Measurements from ENCODE around the gene CSTB.
A peak's percentile ranks its signal among the peaks of the same experiment; 100 is the strongest.

Gene CSTB

GRCh38 chr21:43790010-43790524 is 14.0 kb upstream of the CSTB start:
- DNase-seq (ENCODE audit: low read depth, low spot score), result no peak

DNA sequence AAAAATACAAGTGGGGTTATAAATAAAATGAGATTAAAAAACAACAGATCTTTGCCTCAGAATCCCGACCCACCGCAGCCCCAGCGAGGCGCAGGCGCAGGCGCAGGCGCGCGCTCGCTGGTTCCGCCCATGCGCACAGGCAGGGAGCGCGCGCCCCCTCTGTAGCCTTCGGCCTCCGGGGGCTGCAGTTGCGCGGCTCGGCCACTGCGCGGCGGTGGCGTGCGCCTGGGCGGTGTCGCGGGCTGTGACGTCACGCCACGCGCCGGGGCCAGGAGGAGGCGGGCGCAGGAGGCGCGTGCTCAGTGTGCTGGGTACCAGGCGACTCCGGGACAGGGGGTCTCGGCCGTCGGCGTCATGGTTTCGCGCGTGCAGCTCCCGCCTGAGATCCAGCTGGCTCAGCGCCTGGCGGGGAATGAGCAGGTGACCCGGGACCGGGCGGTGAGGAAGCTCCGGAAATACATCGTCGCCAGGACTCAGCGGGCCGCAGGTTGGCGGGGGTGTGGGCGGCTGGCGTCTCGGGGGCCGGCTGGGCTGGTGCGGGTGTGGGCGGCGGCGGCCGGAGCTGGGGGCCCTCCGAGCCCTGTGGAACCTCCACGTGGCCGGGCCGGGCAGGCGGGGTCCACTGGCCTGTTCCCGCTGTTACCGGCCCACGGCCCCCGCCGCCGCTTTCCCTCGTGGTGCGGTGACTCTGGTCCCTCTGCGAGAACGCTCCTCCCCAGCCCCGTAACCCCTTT is 13.3 kb upstream of the CSTB start, which contains the start of gene RRP1:
Gene RRP1, plus strand, starts transcription at position 302 of the 734 bp plus-strand sequence. Its CDS starts 53 bp downstream, at position 355.
- peak; percentile 90 for DNase-seq (ENCODE audit: low read depth, low spot score)

DNA sequence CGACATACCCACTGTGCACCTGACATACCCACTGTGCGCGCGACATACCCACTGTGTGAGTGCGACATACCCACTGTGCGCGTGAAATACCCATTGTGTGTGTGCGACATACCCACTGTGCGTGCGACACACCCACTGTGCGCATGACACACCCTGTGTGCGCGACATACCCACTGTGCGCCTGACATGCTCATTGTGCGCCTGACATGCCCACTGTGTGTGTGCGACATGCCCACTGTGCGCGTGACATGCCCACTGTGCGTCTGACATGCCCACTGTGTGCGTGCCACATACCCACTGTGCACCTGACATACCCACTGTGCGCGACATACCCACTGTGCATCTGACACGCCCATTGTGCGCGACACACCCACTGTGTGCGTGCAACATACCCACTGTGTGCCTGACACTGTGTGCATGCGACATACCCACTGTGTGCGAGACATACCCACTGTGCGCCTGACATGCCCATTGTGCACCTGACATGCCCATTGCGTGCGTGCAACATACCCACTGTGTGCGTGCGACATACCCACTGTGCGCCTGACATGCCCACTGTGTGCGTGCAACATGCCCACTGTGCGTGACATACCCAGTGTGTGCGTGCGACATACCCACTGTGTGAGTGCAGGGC is 10.8 kb upstream of the CSTB start:
- no peak for DNase-seq (ENCODE audit: low read depth, low spot score)

- no peak for DNase-seq (ENCODE audit: low read depth, low spot score)
Observed at GRCh38 chr21:43786300-43786806, 10.2 kb upstream of the CSTB start.

- no peak for DNase-seq (ENCODE audit: low read depth, low spot score)
Observed at GRCh38 chr21:43785134-43785533, 9.0 kb upstream of the CSTB start.

DNA sequence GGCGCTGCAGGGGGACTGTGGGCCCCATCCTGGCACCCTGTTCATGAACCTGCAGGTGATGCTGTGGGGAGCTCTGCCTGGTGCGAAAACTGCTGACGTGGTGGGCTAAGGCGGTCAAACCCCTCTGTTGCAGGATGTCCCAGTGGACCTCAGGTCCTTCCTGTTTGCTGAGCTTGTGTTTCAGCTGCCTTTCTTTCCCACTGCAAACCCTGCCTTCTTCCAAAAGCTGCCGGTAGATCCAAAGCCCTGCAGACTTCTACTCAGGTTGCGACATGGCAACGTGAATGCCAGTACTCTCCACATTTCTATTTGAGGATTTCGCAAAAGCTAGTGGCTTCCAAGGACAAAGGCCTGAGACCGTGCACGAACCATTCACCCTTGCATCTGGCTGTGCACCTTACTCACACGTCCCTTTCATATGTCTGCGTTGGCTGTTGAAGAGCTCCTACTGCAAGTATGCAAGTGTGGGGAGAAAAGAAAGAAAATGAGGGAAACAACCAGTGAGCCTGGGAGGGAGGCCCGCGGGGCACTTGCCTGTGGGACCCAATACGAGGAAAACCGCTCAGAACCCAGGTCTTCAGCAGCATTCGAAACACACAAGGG is 7.1 kb upstream of the CSTB start:
- DNase-seq (ENCODE audit: low read depth, low spot score), result no peak

GRCh38 chr21:43782431-43783097 is 6.5 kb upstream of the CSTB start:
- no peak for DNase-seq (ENCODE audit: low read depth, low spot score)

GRCh38 chr21:43781846-43782245 is 5.7 kb upstream of the CSTB start:
- DNase-seq (ENCODE audit: low read depth, low spot score), result no peak

DNA sequence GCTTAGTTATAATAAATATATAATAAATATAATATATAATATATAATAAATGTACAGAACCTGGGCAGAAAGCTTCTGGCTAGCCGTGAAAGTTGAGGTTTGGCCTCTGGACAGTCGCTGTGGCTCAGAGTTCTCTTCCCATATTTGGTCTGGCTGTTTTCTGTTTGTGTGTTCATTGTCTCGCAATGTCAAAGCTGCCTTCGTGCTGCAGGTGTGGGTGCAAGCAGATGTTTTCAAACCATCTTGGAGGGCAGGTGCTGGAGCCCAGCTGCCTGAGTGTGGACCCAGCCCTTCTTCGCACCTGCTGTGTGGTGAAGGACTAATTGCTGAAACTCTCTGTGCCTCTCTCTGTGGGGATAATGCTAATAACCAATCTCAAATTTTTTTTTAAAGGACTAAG is 3.6 kb upstream of the CSTB start:
- DNase-seq (ENCODE audit: low read depth, low spot score), result no peak

DNA sequence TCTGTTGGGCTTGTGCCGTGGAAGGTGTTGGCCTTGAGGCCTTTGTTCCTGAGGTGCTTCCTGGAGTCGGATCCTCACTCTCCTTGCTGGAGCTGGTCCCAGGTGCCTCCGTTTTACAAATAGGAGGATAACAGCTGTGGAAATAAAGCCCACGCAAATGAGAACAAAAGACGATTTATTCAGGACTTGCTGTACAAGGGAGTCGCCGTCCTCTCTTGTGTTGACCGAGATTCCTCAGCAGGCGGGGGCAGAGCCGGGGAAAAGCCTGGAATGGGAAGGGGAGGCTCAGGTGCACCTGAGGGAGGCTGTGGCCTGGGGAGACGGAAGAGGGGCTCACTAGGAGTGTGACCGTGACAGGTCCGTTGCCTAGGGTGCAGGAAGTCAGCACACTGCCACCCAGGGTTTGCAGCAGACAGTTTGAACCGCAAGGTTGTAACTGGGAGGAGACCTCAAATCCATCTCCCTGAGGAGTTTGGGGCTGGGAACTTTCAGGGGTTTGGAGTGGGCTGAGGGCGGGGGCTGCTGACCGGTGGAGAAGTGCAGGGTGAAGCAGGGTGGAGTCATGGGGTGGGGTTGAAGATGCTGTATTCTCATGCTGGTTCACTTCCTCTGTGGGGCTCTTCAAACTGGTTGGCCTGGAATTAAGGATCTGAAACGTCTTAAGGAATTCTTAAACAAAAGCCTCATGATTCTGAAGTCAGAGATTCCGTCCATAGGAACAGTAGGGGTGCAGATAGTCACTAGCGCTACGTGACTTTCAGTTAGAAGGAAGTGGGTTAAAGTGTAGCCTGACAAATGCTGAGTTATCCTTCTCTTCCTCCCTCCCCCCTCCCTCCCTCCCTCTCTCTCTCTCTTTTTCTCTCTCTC is 2.6 kb upstream of the CSTB start:
- DNase-seq (ENCODE audit: low read depth, low spot score), result no peak

- no peak for DNase-seq (ENCODE audit: low read depth, low spot score)
Observed at GRCh38 chr21:43777953-43778352, 1.8 kb upstream of the CSTB start.

DNA sequence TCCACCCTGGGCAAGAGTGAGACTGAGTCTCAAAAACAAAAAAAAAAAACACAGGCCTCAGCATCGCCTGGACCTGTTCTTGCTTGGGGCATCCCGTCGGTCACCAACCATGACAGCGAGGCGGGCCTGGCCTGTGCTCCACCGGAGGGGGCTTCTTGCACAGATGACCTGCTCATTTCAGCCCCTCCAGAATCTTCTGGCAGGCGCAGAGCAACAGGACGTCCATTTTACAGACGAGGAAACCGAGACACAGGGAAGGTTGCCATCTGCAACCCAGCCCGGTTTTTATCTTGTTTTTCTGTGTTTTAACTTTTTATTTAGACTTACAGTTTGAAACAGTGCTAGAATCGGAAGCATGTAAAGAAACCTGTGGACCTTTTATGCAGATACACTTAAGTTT is 918 bp downstream of the CSTB start:
- no peak for DNase-seq (ENCODE audit: low read depth, low spot score)

- no peak for DNase-seq (ENCODE audit: low read depth, low spot score)
Observed at GRCh38 chr21:43774163-43774562, 1.9 kb downstream of the CSTB start.

DNA sequence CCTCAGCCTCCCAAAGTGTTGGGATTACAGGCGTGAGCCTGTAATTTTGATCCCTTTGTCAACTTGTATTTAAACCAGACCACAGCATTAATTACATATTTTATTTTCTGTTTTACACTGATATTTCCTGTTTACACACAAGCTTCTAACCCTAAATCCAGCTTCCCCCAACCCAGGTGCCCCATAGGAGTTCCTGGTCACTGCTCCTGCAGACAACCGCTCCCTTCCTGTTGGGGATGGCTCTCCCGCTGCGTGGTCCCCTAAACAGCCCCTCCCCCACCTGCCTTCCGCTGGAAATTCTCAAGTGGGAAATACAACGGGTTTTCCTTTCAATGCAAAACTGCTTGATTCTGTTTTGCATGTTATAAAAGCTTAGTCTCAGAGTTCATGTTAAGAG is 3.7 kb downstream of the CSTB start:
- DNase-seq (ENCODE audit: low read depth, low spot score), result no peak

GRCh38 chr21:43771698-43772424 is 4.2 kb downstream of the CSTB start:
- DNase-seq (ENCODE audit: low read depth, low spot score), result no peak

DNA sequence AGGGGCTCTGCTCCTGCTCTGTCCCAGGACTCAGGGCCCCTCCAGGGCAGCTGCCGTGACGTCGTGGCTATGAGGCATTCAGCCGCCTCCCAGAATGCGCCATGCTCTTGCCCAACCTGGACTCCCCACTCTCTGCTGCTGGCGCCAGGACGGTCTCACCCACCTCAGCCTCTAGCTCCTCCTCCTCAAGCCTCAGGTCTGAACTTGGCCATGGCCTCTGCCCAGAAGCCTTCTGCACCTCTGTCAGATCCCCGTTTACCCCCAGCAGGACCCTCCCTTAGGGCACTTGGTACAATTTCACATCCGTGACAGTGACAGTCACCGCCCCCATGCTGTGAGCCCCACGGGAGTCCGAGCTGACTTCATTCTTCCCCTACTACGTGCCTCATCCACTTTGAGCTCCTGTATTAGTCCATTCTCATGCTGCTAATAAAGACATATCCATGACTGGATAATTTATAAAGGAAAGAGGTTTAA is 4.9 kb downstream of the CSTB start:
- DNase-seq (ENCODE audit: low read depth, low spot score), result no peak

DNA sequence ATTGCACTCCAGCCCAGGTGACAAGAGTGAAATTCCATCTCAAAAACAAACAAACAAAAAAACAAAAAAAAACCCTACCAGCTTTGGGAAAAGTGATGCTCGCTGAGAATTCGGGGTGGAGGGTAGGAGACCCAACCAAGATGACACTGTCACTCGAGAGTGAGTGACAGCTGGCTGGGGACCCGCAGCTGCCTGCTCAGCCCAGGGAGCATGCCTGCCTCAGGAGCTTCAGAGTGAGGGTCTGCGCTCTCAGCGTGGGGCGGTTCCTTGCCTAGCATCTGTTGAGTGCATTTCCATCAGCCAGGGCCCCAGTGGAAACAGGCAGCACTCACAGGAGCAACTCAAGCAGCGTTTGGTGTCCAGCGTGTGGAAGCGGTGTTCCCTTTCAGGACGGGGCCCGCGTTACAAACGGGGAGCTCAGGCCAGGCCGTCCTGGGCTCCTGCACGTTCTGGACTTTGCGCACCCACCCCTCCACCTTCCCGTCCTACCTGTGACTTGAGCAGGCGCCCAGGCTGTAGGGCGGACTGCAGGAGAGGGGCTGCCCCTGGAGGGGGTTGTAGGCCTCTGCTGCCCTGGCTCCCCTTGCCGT is 5.9 kb downstream of the CSTB start:
- no peak for DNase-seq (ENCODE audit: low read depth, low spot score)

DNA sequence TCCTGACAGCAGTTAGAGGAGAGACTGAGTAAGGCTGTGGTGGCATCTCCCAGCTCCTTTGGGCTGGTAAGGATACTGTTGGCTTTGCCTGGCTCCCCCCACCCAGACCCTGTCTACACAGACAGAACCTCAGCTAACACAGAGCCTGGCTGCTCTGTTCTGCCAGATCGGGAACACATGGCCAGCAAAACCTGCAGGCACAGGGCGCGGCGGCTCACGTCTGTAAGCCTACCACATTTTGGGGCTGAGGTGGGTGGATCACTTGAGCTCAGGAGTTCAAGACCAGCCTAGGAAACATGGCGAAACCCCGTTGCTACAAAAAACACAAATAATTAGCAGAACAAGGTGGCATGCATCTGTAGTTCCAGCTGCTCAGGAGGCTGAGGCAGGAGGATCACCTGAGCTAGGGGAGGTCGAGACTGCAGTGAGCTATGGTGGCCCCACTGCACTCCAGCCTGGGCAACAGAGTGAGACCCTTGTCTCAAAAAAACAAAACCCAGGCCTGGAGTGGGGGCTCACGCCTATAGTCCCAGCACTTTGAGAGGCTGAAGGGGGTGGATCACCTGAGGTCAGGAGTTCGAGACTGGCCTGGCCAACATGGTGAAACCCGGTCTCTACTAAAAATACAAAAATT is 6.7 kb downstream of the CSTB start:
- no peak for DNase-seq (ENCODE audit: low read depth, low spot score)

DNA sequence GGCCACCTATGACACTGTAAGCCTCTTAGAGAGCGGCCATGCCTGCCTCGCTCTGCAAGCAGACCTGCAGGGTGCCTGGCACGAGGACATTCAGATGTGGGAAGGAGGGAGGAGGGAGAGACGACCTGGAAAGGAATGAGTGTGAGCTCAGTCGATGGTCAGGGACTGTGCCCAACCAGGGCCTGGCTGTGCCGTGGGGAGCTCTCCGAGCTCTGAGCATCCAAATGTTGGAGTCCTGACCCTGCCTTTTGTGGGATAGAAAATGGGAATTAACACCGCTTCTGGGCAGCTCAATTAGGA is 7.3 kb downstream of the CSTB start:
- no peak for DNase-seq (ENCODE audit: low read depth, low spot score)
